Neural progenitor cell (in vitro differentiated cells): Measurements from ENCODE around the gene MMD2. TPM values are rescaled to one million over a fixed set of nuclear protein-coding genes. Genes with fewer than 3 reads are reported as not detected.

Experiments used
- DNase-seq: peaks from one replicate; pipeline ENCODE4 v3.0.0-alpha.2; 2016; ENCODE audit warnings: low spot score
- H2AFZ ChIP-seq: fragments of 200-600 bp; sonication (generic); replicated peaks from 2 replicates; pipeline ENCODE4 v1.6.1; 2016; ENCODE audit warnings: antibody characterized with exemption
- H3F3A ChIP-seq: fragments of 200-600 bp; sonication (generic); 2 replicates; pipeline ENCODE4 v1.6.1; 2016; ENCODE audit warnings: antibody characterized with exemption, low read depth
- H3K27ac ChIP-seq: fragments of 200-600 bp; sonication (generic); 2 replicates; pipeline ENCODE4 v1.5.1; 2016; ENCODE audit warnings: mild to moderate bottlenecking
- H3K27me3 ChIP-seq: fragments of 200-600 bp; sonication (generic); 2 replicates; pipeline ENCODE4 v1.6.1; 2016; ENCODE audit warnings: mild to moderate bottlenecking, moderate library complexity
- H3K36me3 ChIP-seq: fragments of 200-600 bp; sonication (generic); 2 replicates; pipeline ENCODE4 v1.5.1; 2016
- H3K4me1 ChIP-seq: fragments of 200-600 bp; sonication (generic); 2 replicates; pipeline ENCODE4 v1.6.1; 2016; ENCODE audit warnings: mixed run types
- H3K4me2 ChIP-seq: fragments of 200-600 bp; sonication (generic); 2 replicates; pipeline ENCODE4 v1.6.1; 2016
- H3K4me3 ChIP-seq: fragments of 200-600 bp; sonication (generic); 2 replicates; pipeline ENCODE4 v1.5.1; 2016
- H3K79me2 ChIP-seq: fragments of 200-600 bp; sonication (generic); 2 replicates; pipeline ENCODE4 v1.6.1; 2016; ENCODE audit warnings: low read depth
- H3K9ac ChIP-seq: fragments of 200-600 bp; sonication (generic); 2 replicates; pipeline ENCODE4 v1.6.1; 2016
- H3K9me3 ChIP-seq: fragments of 200-600 bp; sonication (generic); 2 replicates; pipeline ENCODE4 v1.5.1; 2016; ENCODE audit warnings: low read depth
- H4K20me1 ChIP-seq: fragments of 200-600 bp; sonication (generic); 2 replicates; pipeline ENCODE4 v1.6.1; 2016; ENCODE audit warnings: low read depth
- H3K27ac Mint-ChIP-seq: 3 replicates; pipeline ENCODE4 v1.8.0; 2021; ENCODE audit warnings: mixed read lengths
- H3K27me3 Mint-ChIP-seq: 2 replicates; pipeline ENCODE4 v1.8.0; 2022; ENCODE audit warnings: low read depth, mild to moderate bottlenecking, inconsistent platforms, moderate library complexity, mixed read lengths; ENCODE audit not compliant: insufficient read depth
- H3K36me3 Mint-ChIP-seq: 3 replicates; pipeline ENCODE4 v1.8.0; 2021; ENCODE audit warnings: mixed read lengths
- H3K4me1 Mint-ChIP-seq: 3 replicates; pipeline ENCODE4 v1.8.0; 2021; ENCODE audit warnings: mixed read lengths
- H3K4me3 Mint-ChIP-seq: 3 replicates; pipeline ENCODE4 v1.8.0; 2021; ENCODE audit warnings: mild to moderate bottlenecking, moderate library complexity, mixed read lengths
- H3K9me3 Mint-ChIP-seq: 3 replicates; pipeline ENCODE4 v1.8.0; 2020; ENCODE audit warnings: mixed read lengths
- CTCF ChIP-seq: fragments of 200-600 bp; sonication (generic); IDR thresholded peaks from 2 replicates; pipeline ENCODE4 v1.5.1; 2017; ENCODE audit warnings: antibody characterized with exemption, mild to moderate bottlenecking
- EZH2 ChIP-seq: fragments of 200-600 bp; sonication (generic); IDR thresholded peaks from 2 replicates; pipeline ENCODE4 v1.6.1; 2017; ENCODE audit warnings: antibody characterized with exemption, mild to moderate bottlenecking, moderate library complexity
- EZH2phosphoT487 ChIP-seq: fragments of 200-600 bp; sonication (generic); IDR thresholded peaks from 2 replicates; pipeline ENCODE4 v1.6.1; 2017; ENCODE audit warnings: antibody characterized with exemption
- total RNA-seq: library from RNA; depleted of rRNA; stranded (reverse); fragments of >200 nt; gene quantifications from 2 replicates; pipeline ENCODE4 v1.2.3, GENCODE V29; 2015; ENCODE audit warnings: low replicate concordance

MMD2 gene
- total RNA-seq, 1 donor from 2014 or later, result not detected

- H3K4me3 ChIP-seq, result no peak overlapping the region
- peak overlapping the region; percentile 39 for H3K27ac Mint-ChIP-seq
- peaks cover 15% of the 10 kb centered on the region for H3K9me3 Mint-ChIP-seq
- no peaks in the 10 kb centered on the region for H3K27me3 ChIP-seq
- H3K4me1 Mint-ChIP-seq, result peaks cover 5% of the 10 kb centered on the region
- H3K4me2 ChIP-seq, result no peak overlapping the region
- H3K27ac ChIP-seq, result no peak overlapping the region
- H4K20me1 ChIP-seq, result no peaks in the 10 kb centered on the region
- H3K79me2 ChIP-seq, result no peaks in the 10 kb centered on the region
- no peak for DNase-seq
- no peak overlapping the region for H3K9ac ChIP-seq
- peaks cover 31% of the 10 kb centered on the region for H3K36me3 Mint-ChIP-seq
- H3K4me3 Mint-ChIP-seq, result no peak overlapping the region
- H3K36me3 ChIP-seq, result no peaks in the 10 kb centered on the region
- no peaks in the 10 kb centered on the region for H3F3A ChIP-seq
- TF ChIP-seq EZH2phosphoT487 (no peak), EZH2 (no peak), CTCF (no peak)
- H3K9me3 ChIP-seq, result no peaks in the 10 kb centered on the region
- no peak overlapping the region for H2AFZ ChIP-seq
- no peaks in the 10 kb centered on the region for H3K4me1 ChIP-seq
- H3K27me3 Mint-ChIP-seq, result peaks cover 13% of the 10 kb centered on the region
These were observed 86.9 kb downstream of the MMD2 start for GRCh38 chr7:4871930-4872675.

- H3K4me3 ChIP-seq, result no peak overlapping the region
- no peak for DNase-seq
- peaks cover 31% of the 10 kb centered on the region for H3K36me3 Mint-ChIP-seq
- no peaks in the 10 kb centered on the region for H3K79me2 ChIP-seq
- no peaks in the 10 kb centered on the region for H3K36me3 ChIP-seq
- H3K27me3 ChIP-seq, result no peaks in the 10 kb centered on the region
- peaks cover 23% of the 10 kb centered on the region for H3K9me3 Mint-ChIP-seq
- H3K4me1 ChIP-seq, result no peaks in the 10 kb centered on the region
- H3K4me2 ChIP-seq, result no peak overlapping the region
- H3K9me3 ChIP-seq, result no peaks in the 10 kb centered on the region
- no peak for TF ChIP-seq EZH2
- no peak for TF ChIP-seq CTCF
- no peak for TF ChIP-seq EZH2phosphoT487
- no peak overlapping the region for H3K27ac Mint-ChIP-seq
- no peak overlapping the region for H3K9ac ChIP-seq
- no peaks in the 10 kb centered on the region for H4K20me1 ChIP-seq
- H3K27me3 Mint-ChIP-seq, result peaks cover 6% of the 10 kb centered on the region
- H3F3A ChIP-seq, result no peaks in the 10 kb centered on the region
- H3K4me1 Mint-ChIP-seq, result peaks cover 5% of the 10 kb centered on the region
- H3K27ac ChIP-seq, result no peak overlapping the region
- H3K4me3 Mint-ChIP-seq, result no peak overlapping the region
- no peak overlapping the region for H2AFZ ChIP-seq
These were observed 87.8 kb downstream of the MMD2 start for GRCh38 chr7:4871056-4871680.

- H3K4me1 ChIP-seq, result no peaks in the 10 kb centered on the region
- H3K36me3 ChIP-seq, result no peaks in the 10 kb centered on the region
These were observed 90.5 kb downstream of the MMD2 start for GRCh38 chr7:4868493-4868892.

More at GRCh38 chr7:4868493-4868892, 90.5 kb downstream of the MMD2 start:
- Histone ChIP-seq H3K4me3 (no peak overlapping the region), H3K9ac (no peak overlapping the region), H4K20me1 (no peaks in the 10 kb centered on the region), H2AFZ (no peak overlapping the region), H3K4me2 (no peak overlapping the region), H3K27ac (no peak overlapping the region), H3K9me3 (no peaks in the 10 kb centered on the region), H3F3A (no peaks in the 10 kb centered on the region), H3K79me2 (no peaks in the 10 kb centered on the region), H3K27me3 (no peaks in the 10 kb centered on the region)
- H3K36me3 Mint-ChIP-seq, result peaks cover 46% of the 10 kb centered on the region
- no peak for DNase-seq
- no peak for TF ChIP-seq EZH2phosphoT487
- TF ChIP-seq CTCF, result no peak
- TF ChIP-seq EZH2, result no peak
- peaks cover 5% of the 10 kb centered on the region for H3K4me1 Mint-ChIP-seq
- H3K27ac Mint-ChIP-seq, result no peak overlapping the region
- H3K27me3 Mint-ChIP-seq, result peaks cover 6% of the 10 kb centered on the region
- no peak overlapping the region for H3K4me3 Mint-ChIP-seq
- peaks cover 38% of the 10 kb centered on the region for H3K9me3 Mint-ChIP-seq
